KG1 (cell line): Measurements from ENCODE around the gene NFXL1.

ENCODE experiments used
- DNase-seq: peaks from one replicate; lab custom pipeline; 2025; lab: John Stamatoyannopoulos, UW

NFXL1 gene

GRCh38 chr4:47882228-47882627 is 32.2 kb downstream of the NFXL1 start:
- no peak for DNase-seq

GRCh38 chr4:47879458-47879857 is 34.9 kb downstream of the NFXL1 start:
- DNase-seq: no peak

- DNase-seq: no peak
These were observed 37.4 kb downstream of the NFXL1 start for GRCh38 chr4:47876784-47877546.

- DNase-seq: no peak
These were observed 38.1 kb downstream of the NFXL1 start for GRCh38 chr4:47876310-47876709.

DNA sequence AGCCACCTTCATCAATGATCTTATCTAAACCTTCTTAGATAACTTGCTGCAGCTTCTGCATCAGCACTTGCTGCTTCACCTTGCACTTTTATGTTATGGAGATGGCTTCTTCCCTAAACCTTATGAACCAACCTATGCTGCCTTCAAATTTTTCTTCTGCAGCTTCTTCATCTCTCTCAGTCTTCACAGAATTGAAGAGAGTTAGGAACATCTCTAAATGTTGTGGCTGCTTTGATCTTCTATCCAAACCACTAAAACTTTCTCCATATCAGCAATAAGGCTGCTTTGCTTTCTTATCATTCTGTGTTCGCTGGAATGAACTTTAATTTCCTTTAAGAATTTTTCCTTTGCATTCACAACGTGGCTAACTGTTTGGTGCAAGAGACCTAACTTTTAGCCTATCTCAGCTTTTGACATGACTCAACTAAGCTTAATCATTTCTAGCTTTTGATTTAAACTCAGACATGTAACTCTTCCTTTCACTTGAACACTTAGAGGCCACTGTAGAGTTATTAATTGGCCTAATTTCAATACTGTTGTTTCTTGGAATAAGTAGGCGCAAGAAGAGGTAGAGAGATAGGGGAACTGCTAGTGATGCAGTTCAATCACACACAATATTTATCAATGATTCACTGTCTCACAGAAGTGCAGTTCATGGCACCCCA is 40.4 kb downstream of the NFXL1 start:
- no peak for DNase-seq

DNA sequence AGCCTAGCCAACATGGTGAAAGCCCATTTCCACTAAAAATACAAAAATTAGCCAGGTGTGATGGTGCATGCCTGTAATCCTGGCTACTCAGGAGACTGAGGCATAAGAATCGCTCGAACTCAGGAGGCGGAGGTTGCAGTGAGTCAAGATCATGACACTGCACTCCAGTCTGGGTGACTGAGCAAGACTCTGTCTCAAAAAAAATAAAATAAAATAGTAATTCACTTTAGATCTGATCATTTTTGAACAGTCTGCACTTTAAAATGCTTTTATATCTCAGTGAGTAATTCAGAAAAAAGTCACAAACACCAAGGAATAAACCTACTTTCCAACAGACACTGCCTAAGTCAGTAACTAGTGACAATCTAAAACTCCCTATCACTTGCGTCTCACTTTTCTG is 50.9 kb downstream of the NFXL1 start:
- DNase-seq: no peak

- no peak for DNase-seq
These were observed 52.1 kb downstream of the NFXL1 start for GRCh38 chr4:47862297-47862696.

DNA sequence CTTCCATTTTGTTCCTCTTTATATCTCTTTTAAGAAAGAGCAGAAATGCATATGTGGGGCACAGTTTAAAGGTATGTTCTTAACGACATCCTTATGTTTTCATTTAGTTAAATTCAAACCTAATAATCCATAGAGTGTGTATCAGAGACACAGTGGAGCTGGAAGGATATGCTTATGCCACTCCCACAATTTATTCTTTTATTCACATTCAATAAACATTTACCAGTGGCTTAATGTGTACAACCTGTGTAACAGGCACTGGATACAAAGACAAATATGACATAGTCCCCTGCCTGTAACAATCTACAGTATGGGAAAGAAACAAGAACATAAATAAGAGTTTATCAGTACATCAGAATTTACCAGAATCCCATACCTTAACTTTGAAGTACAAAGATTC is 54.1 kb downstream of the NFXL1 start:
- no peak for DNase-seq

GRCh38 chr4:47858006-47858405 is 56.4 kb downstream of the NFXL1 start:
- no peak for DNase-seq

GRCh38 chr4:47856713-47857112 is 57.7 kb downstream of the NFXL1 start:
- no peak for DNase-seq

DNA sequence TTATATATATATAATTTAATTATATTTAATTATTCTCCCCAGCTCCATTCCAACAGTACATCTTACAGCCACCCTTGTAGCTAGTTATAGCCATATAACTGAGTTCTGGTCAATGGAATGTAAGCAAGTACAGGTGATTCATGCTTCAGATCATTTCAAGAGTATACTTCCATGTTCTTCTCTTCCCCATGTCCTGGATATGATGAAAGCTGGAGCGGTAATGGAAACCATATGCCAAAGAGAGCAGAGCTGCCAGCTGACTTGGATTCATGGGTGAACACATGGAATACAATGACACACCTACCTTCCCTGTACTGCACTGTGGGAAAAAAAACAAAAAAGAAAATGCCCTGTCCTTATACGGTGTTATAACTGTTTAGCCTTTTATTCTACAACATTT is 59.0 kb downstream of the NFXL1 start:
- DNase-seq: no peak

DNA sequence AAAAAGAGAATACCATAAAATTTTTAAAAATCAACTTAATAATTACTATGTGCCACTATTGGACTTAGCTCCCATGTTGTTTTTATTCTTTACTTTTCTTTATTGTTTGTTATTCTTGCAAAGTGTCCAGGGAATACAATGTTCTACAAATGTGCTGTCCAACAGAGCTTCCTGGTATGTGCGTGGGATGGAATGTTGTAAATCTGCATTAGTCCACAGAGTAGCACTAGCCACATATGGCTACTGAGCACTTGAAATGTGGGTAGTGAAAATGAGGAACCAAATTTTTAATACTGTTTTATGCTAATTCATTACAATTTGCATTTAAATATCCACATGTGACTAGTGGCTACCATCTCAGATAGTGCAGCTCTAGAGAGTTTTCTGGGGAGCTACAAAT is 62.2 kb downstream of the NFXL1 start:
- no peak for DNase-seq

DNA sequence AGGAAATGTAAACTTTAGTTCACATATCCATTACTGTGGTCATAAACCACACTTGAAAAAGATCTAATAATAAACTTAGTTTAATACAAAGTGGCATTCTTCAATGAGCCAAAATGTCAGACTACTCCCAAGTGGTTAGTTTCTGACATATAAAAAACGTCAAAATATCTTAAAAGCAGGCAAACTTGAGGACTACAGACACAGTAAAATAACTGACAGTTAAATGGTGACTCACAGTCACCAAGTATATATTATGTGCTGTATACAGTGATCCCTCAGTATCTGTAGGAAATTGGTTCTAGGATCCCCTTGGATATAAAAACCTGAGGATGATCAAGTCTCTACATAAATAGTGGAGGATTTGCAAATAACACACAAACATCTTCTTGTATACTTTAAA is 64.9 kb downstream of the NFXL1 start:
- DNase-seq: no peak

DNA sequence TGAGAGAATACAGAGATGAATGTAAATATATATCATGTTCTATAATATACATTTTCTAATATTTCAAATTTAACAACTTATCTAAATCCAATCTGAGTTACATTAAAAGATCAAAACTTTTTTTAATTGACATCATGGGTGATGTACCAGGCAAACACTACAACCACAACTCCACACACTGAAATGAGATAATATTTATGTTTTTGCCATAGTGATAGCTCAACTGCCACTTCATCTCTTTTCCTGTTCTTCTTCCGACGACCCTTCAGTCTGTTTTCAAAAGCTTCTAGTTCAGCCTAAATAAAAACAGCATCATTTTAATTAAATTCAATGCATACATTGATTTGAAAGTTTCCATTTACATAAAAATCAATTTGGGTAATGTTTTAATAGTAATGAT is 66.3 kb downstream of the NFXL1 start:
- no peak for DNase-seq

GRCh38 chr4:47842985-47843384 is 71.4 kb downstream of the NFXL1 start:
- no peak for DNase-seq

- DNase-seq: no peak
These were observed 74.1 kb downstream of the NFXL1 start for GRCh38 chr4:47840291-47840690.

DNA sequence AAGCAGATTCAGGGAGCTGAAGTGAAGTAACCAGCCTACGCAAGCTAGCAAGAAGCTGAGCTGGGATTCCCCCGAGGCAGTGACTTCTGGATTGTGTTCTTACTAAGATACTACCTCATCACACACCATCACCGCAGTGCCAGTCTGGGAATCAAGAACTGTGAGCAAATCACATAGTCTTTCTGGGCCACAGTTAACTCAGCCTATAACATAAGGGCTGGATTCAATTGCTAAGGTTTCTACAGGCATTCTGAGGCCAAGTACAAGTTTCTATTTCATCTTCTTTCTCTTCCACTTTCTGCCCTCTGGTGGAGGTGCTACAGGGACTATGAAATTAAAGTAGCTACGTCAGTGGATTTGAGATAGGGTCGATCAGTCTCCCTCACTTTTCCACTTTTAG is 75.1 kb downstream of the NFXL1 start:
- peak; percentile 15 for DNase-seq

DNA sequence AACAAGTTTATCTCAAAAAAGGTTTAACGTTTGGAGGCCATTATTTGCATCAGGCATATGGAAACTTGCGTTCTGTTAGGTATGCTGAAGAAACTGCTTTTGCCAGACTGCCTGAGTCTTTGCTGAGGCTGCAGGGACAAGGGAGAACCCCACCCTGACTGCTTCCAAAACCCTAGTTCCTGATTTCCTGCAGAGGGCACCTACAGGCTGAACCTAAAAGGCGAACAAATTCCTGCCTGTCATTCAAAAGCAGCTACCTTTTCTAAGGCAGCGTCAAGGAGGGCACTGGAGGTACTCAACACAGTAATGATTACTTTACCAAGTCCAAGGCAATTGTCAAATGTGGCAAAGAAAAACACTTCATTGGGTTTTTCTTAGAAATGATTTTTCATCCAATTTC is 75.9 kb downstream of the NFXL1 start:
- DNase-seq: no peak

GRCh38 chr4:47837908-47838294 is 76.5 kb downstream of the NFXL1 start, which contains the start of gene CORIN:
Gene CORIN (minus strand): TSS chr4:47838067. CDS start chr4:47837949, 118 bp downstream.
- DNase-seq: no peak

DNA sequence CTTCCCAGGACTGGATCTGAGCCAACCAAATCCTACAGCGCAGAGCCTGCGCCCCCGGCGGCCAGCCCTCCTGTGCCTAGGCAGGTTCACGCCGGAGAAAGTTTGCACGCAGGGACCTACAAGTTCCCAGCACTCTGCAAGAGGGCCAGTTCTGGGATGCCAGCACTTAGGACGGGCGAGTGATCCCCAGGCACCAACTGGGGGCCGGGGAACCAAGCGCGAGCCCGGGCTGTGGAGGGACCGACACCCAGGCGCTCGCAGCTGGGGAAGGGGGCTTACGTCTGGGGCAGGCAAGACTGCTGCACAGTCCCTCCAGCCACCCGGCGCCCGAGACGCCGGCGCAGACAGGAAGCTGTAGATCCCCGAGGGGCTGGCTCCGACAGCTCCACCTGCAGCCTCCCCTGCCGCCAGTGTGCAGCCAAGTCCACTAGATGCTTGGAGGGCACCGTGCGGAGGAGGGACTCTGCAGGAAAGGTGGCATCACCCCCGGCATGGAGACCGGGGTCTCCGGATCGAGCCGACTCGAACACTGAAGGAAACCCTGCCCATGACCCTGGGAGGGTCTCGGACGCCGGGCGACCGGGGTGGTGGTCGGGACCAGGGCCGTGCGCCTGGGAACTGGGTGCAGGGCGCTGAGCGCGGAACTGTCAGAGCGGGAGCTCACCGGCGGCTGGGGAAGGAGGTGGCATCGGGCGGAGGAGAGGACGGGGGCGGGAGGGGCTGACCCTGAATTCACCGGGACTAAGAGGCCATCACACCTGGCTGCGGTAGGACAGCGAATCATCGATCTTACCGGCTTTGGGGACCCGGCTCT is 77.1 kb downstream of the NFXL1 start:
- DNase-seq: no peak

GRCh38 chr4:47836641-47837093 is 77.7 kb downstream of the NFXL1 start:
- no peak for DNase-seq

- DNase-seq: no peak
These were observed 78.9 kb downstream of the NFXL1 start for GRCh38 chr4:47835494-47835893.
